Colonic mucosa (tissue), 4 donors: ENCODE data around the gene REN. TPM values are rescaled to one million over a fixed set of nuclear protein-coding genes. Genes with fewer than 3 reads are reported as not detected.

Experiments
- DNase-seq: peaks from one replicate; pipeline ENCODE4 v3.0.0-alpha.2; 2020
- H3K27ac ChIP-seq: fragments of 200-600 bp; one replicate; pipeline ENCODE4 v1.8.0; 2021
- H3K27me3 ChIP-seq: fragments of 200-600 bp; one replicate; pipeline ENCODE4 v1.8.0; 2021
- H3K36me3 ChIP-seq: fragments of 200-600 bp; one replicate; pipeline ENCODE4 v1.8.0; 2021
- H3K4me1 ChIP-seq: fragments of 200-600 bp; one replicate; pipeline ENCODE4 v1.8.0; 2021; ENCODE audit warnings: mild to moderate bottlenecking
- H3K4me3 ChIP-seq: fragments of 200-600 bp; one replicate; pipeline ENCODE4 v1.8.0; 2021
- H3K9ac ChIP-seq, 2 donors: one replicate each; pipeline ENCODE4 v1.7.0; 2013; ENCODE audit warnings: control low read depth in 2 of 2, low read depth in 2 of 2, low read length in 2 of 2
- H3K9me3 ChIP-seq: fragments of 200-600 bp; one replicate; pipeline ENCODE4 v1.8.0; 2021
- intact Hi-C: fragments of 100-400 bp; cut with DNase I; formaldehyde crosslinking; loops from one replicate; pipeline ENCODE4 v1.14.1; 2022
- total RNA-seq, 2 donors: library from RNA; stranded (reverse); fragmentation: NEBNext Ultra II Directional in 1 of 2; extraction: Animal tissue kit (Norgen Biotek cat#: 25700) in 1 of 2; gene quantifications; one replicate each; pipeline ENCODE4 v1.2.1, GENCODE V29; 2021
- TF ChIP-seq, protein P1 (sequence below): fragments of 200-600 bp; IDR thresholded peaks from one replicate; pipeline ENCODE4 v1.8.0; 2022; ENCODE audit warnings: antibody characterized with exemption, mild to moderate bottlenecking
- donor health status: healthy.
- donor health status: DM: no; HTN: no; CAD: no.
- donor health status: DM: no; HTN: no; CAD: no.

Gene REN
- total RNA-seq: under 1 TPM in 1 of 2 donors, not detected in 1; 0.82 TPM

DNA sequence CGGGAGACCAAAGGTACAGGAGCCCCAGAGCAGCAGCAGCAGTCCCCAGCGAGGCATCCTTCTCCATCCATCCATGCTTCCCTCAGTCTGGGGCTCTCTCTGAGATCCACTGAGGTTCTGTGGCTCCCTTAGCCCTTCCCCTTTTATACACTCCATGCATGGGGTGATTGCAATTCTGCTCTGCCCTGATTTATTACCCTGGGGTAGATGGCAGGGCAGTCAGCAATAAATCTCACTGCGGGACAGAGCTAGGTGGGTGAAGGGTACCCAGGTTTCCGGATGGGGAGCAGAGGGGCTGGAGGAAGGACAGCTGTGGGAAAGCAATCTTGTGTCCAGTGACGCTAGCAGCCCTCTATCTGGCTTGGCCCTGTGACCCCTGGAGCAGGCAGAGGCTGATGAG lies at the start of gene REN:
Gene REN (minus strand): TSS at position 119 of the 400 bp plus-strand sequence. CDS start 44 bp downstream, at position 75.
- H3K36me3 ChIP-seq: no peaks in the 10 kb centered on the region
- no peak for DNase-seq
- H3K9ac ChIP-seq: no peak within 1 kb of the TSS
- H3K27ac ChIP-seq: no peak within 1 kb of the TSS
- H3K4me1 ChIP-seq: peaks cover 3% of the 10 kb centered on the region
- H3K27me3 ChIP-seq: no peaks in the 10 kb centered on the region
- no peak within 1 kb of the TSS for H3K4me3 ChIP-seq
- H3K9me3 ChIP-seq: no peaks in the 10 kb centered on the region
- TF ChIP-seq, protein P1, sequence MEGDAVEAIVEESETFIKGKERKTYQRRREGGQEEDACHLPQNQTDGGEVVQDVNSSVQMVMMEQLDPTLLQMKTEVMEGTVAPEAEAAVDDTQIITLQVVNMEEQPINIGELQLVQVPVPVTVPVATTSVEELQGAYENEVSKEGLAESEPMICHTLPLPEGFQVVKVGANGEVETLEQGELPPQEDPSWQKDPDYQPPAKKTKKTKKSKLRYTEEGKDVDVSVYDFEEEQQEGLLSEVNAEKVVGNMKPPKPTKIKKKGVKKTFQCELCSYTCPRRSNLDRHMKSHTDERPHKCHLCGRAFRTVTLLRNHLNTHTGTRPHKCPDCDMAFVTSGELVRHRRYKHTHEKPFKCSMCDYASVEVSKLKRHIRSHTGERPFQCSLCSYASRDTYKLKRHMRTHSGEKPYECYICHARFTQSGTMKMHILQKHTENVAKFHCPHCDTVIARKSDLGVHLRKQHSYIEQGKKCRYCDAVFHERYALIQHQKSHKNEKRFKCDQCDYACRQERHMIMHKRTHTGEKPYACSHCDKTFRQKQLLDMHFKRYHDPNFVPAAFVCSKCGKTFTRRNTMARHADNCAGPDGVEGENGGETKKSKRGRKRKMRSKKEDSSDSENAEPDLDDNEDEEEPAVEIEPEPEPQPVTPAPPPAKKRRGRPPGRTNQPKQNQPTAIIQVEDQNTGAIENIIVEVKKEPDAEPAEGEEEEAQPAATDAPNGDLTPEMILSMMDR: no peak
- intact Hi-C loops: no loop called here

GRCh38 chr1:204213668-204214662 lies 47.8 kb upstream of the REN start, which contains the start of gene GOLT1A:
TSS of gene GOLT1A (minus strand) at chr1:204213988. CDS start at chr1:204213906, 82 bp downstream.
- DNase-seq: peak; percentile 93

DNA sequence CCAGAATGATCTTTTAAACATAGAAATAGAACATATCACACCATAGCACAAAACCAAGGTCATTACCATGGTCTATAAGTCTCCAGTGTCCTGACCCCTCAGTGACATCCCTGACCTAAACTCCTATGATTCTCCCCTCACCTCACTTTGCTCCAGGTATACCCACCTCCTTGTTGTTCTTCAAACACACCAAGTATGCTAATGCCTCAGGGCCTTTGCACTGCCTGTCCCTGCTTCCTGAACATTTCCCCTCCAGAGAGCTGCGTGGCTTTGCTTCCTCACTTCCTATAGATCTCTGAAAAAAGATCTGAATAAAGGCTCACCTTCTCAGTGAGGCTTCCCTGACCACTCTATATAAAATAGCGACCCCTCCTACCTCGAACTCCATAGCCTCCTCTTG lies 46.6 kb upstream of the REN start:
- DNase-seq: no peak
- H3K27me3 ChIP-seq: no peaks in the 10 kb centered on the region
- no peaks in the 10 kb centered on the region for H3K4me1 ChIP-seq
- no peak overlapping the region for H3K4me3 ChIP-seq
- no peaks in the 10 kb centered on the region for H3K36me3 ChIP-seq
- intact Hi-C loops: loop anchor here (5.0 kb wide), 1 partner anchor 150 kb away; no protein-coding TSS in a partner anchor
- H3K9me3 ChIP-seq: no peaks in the 10 kb centered on the region
- no peak overlapping the region for H3K27ac ChIP-seq
- TF ChIP-seq, protein P1: no peak
- no peak overlapping the region for H3K9ac ChIP-seq

More at GRCh38 chr1:204213668-204214662, 47.8 kb upstream of the REN start, which contains the start of gene GOLT1A:
- Histone ChIP-seq H3K27me3 (no peaks in the 10 kb centered on the region), H3K9ac (peak within 1 kb of the TSS in 1 of 2 donors; percentile 51), H3K9me3 (no peaks in the 10 kb centered on the region), H3K4me3 (peak within 1 kb of the TSS; percentile 18), H3K36me3 (no peaks in the 10 kb centered on the region), H3K4me1 (no peaks in the 10 kb centered on the region), H3K27ac (peak within 1 kb of the TSS; percentile 24)
- intact Hi-C loops: loop anchor here (5.0 kb wide), 1 partner anchor 148 kb away; no protein-coding TSS in a partner anchor
- TF ChIP-seq, protein P1: peak; percentile 34

- intact Hi-C loops: loop anchor here (5.0 kb wide), 1 partner anchor 151 kb away; no protein-coding TSS in a partner anchor
These were observed 44.9 kb upstream of the REN start for GRCh38 chr1:204211046-204211445.

GRCh38 chr1:204207136-204207616 lies 41.0 kb upstream of the REN start:
- H3K36me3 ChIP-seq: no peaks in the 10 kb centered on the region
- H3K9me3 ChIP-seq: no peaks in the 10 kb centered on the region
- intact Hi-C loops: loop anchor here (5.0 kb wide), 1 partner anchor 45 kb away; no protein-coding TSS in a partner anchor
- no peak overlapping the region for H3K27ac ChIP-seq
- no peaks in the 10 kb centered on the region for H3K4me1 ChIP-seq
- H3K9ac ChIP-seq: no peak overlapping the region
- no peaks in the 10 kb centered on the region for H3K27me3 ChIP-seq
- TF ChIP-seq, protein P1: peak; percentile 86
- no peak overlapping the region for H3K4me3 ChIP-seq
- peak; percentile 79 for DNase-seq

More at GRCh38 chr1:204211046-204211445, 44.9 kb upstream of the REN start:
- no peaks in the 10 kb centered on the region for H3K27me3 ChIP-seq
- H3K4me1 ChIP-seq: no peaks in the 10 kb centered on the region
- TF ChIP-seq, protein P1: no peak
- H3K4me3 ChIP-seq: no peak overlapping the region
- no peak overlapping the region for H3K9ac ChIP-seq
- no peaks in the 10 kb centered on the region for H3K9me3 ChIP-seq
- H3K36me3 ChIP-seq: no peaks in the 10 kb centered on the region
- no peak for DNase-seq
- H3K27ac ChIP-seq: no peak overlapping the region
